Fibroblast of the conjunctiva (primary cell): ENCODE data around the gene KIAA1671.
"Not testable (repeated sequence)": the region's sequence is repeated elsewhere in the genome, so short reads cannot be mapped to it uniquely, and the experiment has no call there.

Experiments
- DNase-seq: peaks from one replicate; pipeline ENCODE4 v3.0.0-alpha.2; 2010; ENCODE audit warnings: low read depth

Gene KIAA1671

DNA sequence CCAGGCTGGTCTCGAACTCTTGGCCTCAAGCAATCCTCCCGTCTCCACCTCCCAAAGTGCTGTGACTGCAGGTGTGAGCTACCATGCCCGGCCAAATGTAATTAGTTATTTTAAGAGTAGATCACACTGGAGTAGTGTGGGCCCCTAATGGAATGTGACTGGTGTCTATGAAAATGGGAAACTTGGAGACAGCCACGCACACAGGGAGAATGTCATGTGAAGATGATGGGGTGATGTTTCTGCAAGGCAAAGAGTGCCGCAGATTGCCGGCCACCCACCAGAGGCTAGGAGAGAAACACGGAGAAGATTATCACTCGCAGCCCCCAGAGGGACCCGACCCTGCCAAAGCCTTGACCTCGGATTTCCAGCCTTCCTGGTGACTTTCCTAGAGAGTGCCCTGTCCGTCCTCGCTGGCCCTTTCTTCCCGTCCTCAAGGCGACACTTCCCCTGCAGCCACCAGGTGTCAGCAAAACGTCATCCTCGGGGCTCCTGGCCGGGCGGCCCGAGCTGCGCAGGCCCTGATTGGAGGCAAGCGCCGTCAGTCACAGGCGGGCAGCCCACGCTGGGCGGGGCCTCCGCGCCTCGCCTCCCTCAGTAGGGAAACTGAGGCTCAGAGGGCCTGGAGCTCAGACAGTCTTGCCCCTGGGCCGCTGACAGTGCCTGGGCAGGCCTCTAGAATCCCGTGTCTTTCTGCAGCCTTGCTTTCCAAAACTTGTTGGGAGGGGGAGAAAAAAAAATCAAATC, 283.2 kb downstream of the KIAA1671 start:
- peak; percentile 20 for DNase-seq

DNA sequence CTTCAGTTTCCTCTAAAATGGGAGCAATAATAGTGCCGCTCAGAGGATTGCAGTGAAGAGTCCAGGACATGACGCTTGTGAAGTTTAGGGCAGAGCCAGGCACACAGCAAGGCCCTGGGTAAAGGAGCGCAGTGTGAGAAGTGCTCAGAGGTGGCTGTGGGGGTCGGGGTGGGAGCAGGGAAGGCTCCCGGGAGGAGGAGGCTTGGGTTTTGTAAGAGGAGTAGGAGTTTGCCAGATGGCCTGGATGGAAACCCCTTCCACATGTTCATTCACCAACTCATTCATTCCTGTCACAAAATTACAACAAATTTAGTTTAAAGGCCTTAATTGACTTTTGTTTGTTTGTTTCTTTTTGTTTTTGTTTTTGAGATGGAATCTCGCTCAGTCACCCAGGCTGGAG, 283.9 kb downstream of the KIAA1671 start:
- DNase-seq = no peak

DNA sequence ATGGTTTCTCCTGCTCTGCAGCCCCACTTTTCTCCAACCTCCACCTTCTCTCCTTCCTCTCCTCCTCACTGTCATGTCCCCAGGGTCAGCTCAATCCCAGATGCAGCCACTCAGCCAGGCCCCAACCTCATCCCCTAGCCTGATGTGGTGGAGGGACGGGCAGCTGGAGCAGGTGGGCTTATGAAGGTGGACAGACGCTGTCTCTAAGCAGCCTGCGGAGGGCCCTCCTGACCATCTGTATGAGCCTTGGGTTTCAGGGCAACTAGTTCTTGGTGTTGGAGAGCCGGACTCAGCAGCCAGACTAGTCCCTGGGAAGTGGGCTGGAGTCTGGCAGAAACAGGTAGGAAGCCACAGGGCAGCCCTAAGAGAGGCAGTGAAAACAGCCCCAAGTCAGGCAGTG, 285.0 kb downstream of the KIAA1671 start:
- no peak for DNase-seq

DNA sequence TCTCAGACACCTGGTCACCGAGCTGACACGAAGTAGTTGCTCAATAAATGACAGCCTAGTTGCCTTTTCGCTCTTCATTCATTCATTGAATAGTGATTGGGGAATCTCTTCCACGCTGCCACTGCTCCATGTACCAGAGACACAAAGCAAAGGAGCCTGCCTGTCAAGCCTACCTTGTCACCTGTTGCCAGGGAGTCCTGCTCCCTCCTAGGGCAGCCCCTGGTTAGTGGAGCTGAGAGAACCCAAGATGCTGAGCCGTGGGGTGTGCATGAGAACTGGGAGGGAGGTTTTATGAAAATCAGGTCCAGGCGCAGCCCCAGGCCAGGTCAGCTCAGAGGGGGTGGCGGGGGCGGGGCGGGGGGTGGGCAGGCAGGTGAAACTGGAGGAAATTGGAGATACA, 285.5 kb downstream of the KIAA1671 start:
- not testable (repeated sequence) for DNase-seq
